Amygdala (tissue), 56 donors: ENCODE data around the gene ACSM3.
"Not testable (repeated sequence)": the region's sequence is repeated elsewhere in the genome, so short reads cannot be mapped to it uniquely, and the experiment has no call there.

Experiments used
- DNase-seq, 56 donors: peaks; one replicate each; lab custom pipeline; 2025; lab: John Stamatoyannopoulos, UW

Gene ACSM3

DNA sequence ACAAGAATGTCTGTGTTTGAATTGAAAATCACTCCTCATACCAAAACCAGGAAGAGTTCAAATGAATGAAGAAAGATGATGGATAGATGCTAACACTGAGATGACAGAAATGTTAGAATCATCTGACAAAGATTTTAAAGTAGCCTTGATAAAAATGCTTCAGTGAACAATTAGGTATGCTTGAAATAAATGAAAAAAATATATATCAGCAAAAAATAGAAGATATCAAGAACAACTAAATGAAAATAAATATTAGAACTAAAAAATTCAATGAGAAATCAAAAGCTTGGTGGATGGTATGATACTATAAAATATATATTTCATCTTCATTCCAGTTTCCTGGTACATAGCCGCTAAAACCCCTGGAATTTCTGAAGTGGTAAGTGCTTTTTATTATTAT, 8.6 kb upstream of the ACSM3 start:
- no peak for DNase-seq

DNA sequence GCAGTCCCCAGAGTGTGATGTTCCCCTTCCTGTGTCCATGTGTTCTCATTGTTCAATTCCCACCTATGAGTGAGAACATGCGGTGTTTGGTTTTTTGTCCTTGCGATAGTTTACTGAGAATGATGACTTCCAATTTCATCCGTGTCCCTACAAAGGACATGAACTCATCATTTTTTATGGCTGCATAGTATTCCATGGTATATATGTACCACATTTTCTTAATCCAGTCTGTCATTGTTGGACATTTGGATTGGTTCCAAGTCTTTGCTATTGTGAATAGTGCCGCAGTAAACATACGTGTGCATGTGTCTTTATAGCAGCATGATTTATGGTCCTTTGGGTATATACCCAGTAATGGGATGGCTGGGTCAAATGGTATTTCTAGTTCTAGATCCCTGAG, 8.0 kb upstream of the ACSM3 start:
- DNase-seq: not testable (repeated sequence)

DNA sequence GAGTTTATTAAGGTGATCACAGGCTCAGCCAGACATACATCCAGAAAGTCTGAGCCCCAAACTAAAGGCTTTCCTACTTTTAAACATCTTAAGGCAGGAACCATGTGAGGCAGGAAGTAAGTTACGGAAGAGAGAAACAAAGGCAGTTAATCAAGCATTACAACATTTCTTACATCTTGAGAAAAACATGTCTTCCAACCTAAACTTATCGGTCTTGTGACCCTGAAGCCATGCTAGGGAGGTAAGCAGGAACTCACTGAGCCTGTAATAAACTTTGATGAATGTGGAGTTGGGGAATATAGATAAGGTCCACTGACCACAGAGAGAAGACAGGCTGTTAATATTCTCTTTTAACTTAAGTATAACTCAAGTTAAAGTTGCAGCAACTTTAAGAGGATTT, 3.5 kb upstream of the ACSM3 start:
- no peak for DNase-seq

DNA sequence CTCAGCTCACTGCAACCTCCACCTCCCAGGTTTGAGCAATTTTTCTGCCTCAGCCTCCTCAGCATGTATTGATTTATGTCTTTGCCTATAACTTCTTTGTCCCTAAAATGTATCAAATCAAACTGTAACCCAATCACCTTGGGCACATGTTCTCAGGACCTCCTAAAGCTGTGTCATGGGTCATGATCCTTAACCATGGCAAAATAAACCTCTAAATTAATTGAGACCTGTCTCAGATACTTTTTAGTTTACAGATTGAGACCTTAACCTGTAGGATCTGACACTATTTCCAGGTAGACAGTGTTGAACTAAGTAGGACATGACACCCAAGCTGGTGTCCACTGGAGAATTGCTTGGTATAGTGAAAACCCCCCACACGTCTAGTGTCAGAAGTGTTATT, 2.6 kb upstream of the ACSM3 start:
- no peak for DNase-seq

DNA sequence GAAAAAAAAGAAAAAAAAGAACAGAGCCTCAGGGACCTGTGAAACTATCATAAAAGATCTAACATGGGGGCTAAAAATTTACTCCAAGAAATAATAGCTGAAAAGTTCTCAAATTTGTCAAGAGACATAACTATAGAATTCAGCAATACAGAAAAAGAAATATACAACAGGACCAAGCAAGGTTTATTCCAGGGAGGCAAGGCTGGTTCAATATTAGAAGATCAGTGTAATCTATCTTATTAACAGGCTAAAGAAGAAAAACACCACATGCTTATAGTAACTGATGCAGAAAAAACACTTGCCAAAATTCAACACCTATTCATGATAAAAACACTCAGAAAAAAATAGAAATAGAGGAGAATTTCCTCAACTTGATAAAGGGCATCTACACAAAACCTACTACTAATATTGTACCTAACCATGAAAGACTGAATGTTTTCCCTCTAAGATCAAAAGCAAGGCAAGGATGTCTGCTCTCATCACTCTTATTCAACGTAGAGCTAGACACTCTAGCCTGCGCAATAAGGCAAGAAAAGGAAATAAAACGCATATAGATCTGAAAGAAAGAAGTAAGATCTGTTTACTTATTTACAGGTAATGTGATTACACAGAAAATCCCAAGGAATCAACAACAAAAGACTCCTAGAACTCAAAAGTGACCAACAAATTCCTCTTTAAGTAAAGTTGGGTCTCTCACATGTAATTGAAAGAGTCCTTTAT, 1.2 kb upstream of the ACSM3 start:
- DNase-seq: no peak

DNA sequence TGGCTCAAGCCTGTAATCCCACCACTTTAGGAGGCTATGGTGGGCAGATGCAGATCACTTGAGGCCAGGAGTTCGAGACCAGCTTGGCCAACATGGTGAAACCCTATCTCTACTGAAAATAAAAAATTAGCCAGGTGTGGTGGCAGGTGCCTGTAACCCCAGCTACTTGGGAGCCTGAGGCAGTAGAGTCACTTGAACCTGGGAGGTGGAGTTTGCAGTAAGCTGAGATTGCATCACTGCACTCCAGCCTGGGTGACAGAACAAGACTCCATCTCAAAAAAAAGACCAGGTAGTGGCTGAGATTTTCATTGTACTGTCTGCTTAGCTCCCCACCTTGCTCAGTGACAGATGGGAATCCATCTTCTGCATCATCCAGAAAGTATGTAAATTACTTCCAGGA, 634 bp downstream of the ACSM3 start:
- not testable (repeated sequence) for DNase-seq

DNA sequence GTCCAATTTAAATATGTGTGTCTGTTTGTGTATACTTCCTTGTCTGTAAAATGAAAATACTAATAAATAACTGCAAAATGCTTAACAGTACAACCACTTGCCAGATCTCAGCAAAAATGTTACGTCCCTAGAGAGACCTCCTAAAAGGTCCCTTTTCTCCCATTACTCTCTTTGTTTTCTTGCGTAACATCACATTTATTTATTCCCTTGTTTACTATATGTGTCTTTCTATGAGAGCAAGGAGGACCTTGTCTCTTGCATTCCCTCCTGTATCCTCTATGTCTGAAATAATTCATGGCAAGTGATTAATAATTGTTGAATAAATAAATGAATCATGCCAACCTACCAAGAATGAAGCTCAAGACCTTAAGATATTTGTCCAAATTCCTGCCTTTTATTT, 1.9 kb downstream of the ACSM3 start:
- no peak for DNase-seq

DNA sequence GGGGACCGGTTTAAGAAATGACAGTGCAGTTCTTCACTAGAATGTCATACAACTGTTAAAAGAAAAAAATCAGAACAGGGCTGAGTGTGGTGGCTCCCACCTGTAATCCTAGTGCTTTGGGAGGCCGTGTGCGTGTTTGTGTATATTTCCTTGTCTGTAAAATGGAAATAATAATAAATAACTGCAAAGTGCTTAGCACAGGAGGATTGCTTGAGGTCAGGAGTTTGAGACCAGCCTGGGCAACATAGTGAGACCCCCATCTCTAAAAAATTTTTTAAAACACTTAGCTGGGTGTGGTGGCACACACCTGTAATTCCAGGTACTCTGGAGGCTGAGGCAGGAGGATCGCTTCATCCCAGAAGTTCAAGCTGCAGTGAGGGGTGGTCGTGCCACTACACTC, 2.5 kb downstream of the ACSM3 start:
- no peak for DNase-seq

DNA sequence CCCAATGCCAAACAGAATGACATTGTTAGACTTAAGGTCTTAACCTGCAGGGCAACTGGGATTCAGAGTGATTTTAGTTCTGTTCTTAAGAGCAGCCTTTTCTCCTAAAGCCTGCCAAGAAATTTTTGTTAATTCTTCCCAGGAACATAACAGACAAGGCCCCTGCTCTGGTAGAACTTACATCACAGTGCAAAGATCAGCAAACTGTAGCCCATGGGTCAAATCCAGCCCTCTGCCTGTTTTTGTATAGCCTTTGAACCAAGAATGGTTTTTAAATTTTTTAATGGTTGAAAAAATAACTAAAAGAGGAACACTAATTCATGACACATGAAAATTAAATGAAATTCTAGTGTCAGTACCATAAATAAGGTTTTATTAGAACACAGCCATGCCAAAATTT, 3.8 kb downstream of the ACSM3 start:
- no peak for DNase-seq

DNA sequence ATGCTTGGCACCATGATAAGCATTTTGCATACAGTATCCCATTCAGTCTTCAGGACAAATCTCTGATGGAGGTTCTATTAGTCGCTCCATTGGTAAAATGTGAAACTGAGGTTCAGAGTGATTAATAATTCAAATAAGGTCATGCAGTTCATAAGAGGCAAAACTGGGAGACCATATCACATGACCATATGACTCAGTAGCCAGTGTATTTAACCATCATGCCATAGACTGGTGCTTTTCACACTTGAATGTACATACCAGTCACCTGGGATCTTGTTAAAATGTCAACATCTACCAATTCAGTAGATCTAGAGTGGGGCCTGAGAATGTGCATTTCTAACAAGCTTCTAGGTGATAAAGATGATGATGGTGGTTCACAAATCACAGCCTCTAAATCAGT, 4.3 kb downstream of the ACSM3 start:
- DNase-seq: no peak

DNA sequence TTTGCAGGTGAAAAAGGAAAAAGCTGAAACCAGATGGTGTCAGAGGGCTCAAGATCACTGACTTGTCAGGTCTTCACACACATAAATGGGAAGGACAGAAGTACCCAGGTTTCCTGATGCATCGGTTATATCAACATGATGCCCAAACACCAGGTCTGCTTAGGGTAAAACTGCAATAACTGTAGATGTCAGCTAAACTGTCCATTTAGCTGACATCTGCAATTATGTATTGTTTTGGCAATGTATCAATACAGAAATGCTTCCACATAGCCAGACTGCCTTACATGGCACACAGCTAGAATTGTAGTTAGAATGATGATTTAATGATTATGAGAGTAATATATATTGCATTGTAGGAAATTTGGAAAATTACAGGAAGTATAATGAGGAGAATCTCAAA, 5.0 kb downstream of the ACSM3 start:
- DNase-seq: no peak

DNA sequence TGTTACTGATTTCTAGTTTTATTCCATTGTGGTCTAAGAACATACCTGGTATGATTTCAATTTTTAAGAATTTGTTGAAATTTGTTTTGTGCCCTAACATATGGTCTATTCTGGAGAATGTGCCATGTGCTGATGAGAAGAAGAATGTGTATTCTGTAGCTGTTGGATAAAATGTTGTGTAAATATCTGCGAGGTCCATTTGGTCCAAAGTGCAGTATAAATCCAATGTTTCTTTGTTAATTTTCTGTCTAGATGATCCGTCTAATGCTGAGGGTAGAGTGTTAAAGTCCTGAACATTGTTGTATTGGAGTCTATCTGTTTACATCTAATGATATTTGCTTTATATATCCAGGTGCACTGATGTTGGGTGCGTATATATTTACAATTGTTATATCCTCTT, 9.9 kb downstream of the ACSM3 start:
- DNase-seq: no peak

DNA sequence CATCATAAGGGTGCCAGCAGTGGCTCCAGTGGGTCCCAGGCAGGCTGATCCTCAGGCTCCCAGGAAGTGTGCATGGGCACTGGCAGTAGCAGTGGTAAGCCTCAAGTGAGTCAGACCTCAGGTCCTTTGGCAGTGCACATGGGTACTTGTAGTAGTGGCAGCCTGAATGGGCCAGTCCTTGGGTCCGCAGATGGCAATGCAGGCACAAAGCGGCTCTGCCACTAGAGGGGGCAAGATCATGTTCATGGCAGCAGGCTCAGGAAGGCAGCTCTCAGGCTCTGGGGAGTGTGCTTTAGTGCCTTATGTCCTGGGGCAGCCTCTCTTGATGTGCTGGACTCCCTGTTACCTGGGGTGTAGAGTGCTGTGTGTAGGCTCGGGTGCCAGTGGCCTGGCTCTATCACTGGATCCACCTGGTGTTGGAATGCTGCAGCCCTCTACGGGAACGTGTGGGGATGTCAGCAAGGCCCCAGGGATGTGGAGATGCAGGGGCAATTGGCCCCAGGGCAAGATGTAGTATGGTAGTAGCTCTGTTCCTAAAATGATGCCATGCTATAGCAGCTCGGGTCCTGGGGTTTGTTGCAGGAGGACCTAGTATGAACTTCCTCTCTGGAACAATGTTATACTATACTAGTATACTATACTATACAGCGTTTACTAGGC, 11.0 kb downstream of the ACSM3 start:
- DNase-seq: peak in 4 of 56 donors; percentile 1 to 3 (median 2)

DNA sequence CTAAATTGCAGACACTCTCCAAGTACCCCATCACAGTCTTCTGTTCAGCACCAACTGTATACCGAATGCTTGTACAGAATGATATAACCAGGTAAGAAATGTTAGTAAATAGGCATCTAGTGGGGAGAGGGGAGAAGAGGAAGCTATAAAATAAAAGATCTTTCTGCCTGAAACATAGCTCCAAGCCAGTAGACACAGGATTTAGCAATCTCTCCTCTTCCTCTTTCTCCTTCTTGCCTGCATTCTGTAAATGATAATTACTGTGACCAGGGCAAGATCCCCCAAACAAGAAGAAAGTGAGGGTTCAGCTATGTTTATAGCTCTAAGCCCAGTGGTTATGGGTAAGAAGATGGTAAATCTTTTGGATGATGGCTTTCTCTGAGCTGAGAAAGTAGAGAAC, 17.9 kb downstream of the ACSM3 start:
- DNase-seq: no peak

DNA sequence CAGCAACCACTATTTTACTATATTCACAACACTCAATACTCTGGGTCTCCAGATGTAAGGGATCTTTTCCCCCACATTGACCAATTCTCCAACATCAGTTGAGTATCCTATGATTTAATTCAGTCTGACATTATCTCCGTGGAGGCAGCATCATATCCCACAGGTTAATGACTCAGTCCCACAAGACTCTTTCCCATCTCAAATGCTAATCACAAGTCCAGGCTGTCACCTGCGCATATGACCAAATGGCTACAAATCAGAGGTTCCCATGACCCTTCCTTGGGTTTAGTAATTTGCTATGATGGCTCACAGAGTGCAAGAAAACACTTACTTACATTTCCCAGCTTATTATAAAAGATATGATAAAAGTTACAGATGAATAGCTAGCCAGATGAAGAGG, 18.7 kb downstream of the ACSM3 start:
- no peak for DNase-seq

DNA sequence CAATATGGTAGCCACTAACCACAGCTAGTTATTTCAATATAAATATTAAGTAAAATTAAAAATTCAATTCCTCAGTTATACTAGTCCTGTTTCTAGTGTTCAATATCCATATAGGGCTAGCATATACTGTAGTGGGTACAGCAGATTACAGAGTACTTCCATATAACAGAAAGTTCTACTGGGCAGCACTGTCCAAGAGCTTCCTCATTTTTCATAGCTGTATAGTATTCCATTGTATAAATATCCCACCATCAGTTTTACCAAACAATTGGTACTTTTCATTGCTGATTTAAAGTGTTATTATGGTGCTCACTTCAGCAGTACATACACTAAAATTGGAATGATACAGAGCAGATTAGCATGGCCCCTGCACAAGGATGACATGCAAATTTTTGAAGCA, 20.4 kb downstream of the ACSM3 start:
- DNase-seq: no peak

DNA sequence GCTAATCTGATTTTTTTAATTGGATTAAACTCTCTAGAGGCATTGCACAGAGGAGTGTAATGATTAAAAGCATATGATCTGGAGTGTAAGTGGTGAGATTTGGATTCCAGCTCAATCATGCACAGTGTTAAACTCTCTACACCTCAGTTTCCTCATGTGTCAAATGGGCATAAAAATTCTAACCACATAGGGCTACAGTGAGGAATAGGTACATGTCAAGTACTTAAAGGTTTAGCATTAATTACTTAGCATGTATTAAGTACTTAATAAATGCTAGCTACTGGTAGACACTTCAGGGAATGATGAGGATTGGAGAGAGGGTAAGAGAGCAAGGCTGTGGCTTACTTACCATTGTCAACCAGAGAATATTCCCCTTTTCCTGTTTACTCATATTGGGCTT, 25.3 kb downstream of the ACSM3 start:
- no peak for DNase-seq

DNA sequence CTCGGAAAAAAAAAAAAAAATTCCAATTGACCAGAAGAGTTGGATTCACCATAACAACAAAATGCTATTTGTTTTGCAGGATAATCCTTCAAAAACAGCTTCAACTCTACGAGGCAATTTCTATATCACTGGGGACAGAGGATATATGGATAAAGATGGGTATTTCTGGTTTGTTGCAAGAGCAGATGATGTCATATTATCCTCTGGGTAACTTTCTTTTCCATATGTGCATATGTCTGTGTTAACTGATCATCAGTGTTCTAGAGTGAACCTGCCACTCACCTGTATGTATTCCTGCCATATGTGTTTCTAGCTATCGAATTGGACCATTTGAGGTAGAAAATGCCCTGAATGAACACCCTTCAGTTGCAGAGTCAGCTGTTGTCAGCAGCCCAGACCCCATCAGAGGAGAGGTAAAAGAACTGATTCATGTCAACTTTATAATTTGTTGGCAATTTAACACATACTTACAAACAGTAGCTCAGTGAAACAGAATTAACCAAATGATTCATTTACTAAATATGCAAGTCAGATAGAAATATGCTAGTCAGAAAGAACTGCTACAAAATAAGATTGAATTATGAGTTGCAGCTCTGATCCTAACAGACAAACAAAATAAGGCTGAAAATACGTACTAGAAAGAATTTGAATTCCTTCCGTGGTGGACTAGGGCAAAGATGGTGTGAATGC, 28.3 kb downstream of the ACSM3 start:
- no peak for DNase-seq

DNA sequence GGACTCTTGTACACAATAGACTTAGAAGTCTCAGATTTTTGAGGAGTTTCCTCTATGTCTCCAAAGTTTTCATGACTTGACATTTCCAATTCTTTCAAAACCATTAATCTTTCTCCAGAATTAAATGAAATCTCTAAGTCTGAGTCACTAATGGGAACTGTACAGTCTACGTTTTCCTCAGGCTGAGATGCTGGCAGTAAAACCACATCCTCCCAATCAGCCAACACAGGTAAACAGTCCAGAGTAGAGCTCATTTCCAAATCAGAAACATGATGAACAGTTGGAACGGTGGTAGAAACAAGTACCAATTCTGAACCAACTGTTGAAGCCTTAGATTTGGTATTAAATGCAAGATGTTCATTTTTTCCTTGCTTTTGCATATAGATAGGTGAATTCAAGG, 34.5 kb downstream of the ACSM3 start:
- no peak for DNase-seq

DNA sequence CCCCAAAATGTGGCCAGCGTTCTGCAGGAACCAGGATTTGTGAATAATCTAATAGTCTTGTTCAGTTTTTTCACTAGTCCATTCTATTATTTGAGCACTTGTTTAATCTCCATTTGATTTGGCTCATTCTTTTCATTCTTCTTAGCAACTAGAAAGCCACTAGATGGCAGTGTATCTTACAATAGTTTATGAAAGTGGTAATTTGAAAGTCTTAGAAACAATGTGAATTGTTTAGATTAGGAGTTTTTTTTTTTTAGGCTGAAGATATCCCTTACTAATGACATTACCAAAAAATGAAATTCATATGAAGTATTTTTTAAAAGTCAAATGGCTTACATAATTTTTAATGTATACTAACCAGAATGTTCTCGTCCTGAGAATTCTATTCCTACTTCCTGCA, 35.8 kb downstream of the ACSM3 start:
- no peak for DNase-seq

DNA sequence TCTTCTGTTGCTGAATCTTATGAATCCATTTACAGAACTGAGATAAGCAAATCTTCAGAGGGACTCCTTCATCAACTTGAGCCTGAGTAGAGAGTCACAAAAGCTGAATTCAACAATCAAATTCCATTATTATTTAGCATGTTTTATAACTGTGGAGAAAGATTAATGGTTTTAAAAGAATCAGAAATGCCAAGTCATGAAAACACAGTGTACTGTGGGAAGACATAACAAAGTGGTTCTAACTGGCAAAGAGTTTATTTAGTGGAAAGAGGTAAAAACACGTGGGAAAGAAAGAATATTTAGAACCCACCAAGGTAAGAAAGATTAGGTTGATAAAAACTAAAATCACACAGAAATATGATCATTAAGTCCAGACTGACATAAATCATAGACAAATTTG, 37.5 kb downstream of the ACSM3 start:
- DNase-seq: no peak

DNA sequence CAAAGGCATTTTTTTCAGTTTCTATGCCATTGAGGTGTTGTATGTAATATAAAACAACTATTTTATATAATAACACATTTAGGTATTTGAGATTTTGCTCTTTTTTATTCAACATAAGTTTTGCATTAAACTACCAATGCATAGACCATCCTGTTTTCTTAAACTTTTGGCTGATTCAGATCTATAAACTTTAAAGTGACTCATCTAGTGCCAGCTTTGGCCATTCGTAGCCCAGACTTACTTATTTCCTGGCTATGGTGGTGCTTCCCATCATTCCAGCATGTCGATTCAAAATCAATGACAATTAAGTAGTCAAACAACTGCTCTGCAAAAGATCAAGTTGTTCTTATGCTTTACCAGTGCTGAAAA, 39.4 kb downstream of the ACSM3 start:
- DNase-seq: no peak
